ENCODE results near the gene UMODL1. TPM values are rescaled to one million over a fixed set of nuclear protein-coding genes. Genes with fewer than 3 reads are reported as not detected.

The UMODL1 gene
- total RNA-seq, 1 experiment from 2014 or later: not detected

- no peak overlapping the region for H2BK20ac ChIP-seq (ENCODE audit: low read depth, low read length, poor library complexity, severe bottlenecking)
- peaks cover 10 to 14% of the 10 kb centered on the region in 2 experiments for H3K4me1 Mint-ChIP-seq
These were observed 27.2 kb upstream of the UMODL1 start for GRCh38 chr21:42043961-42044360.

More at GRCh38 chr21:42043961-42044360, 27.2 kb upstream of the UMODL1 start:
- no CpG with 5 or more reads among the region's 17 CpGs for WGBS (ENCODE audit: extremely low coverage, insufficient read length, low lambda C conversion rate)
- Histone ChIP-seq H2AFZ (ENCODE audit: low read length) (no peak overlapping the region), H3K18ac (ENCODE audit: insufficient read length, low read depth, low read length) (no peak overlapping the region), H4K91ac (ENCODE audit: insufficient read length, low read depth, low read length) (no peak overlapping the region), H3K56ac (ENCODE audit: insufficient read length, low read depth, low read length) (no peak overlapping the region), H3K79me2 (ENCODE audit: insufficient read depth, low read length) (no peaks in the 10 kb centered on the region), H3K23ac (ENCODE audit: insufficient read length, low read depth, low read length) (no peak overlapping the region), H3K4me1 (ENCODE audit: insufficient read depth, low read length) (no peaks in the 10 kb centered on the region), H3K9ac (ENCODE audit: extremely low read depth, insufficient read length, low read length) (no peak overlapping the region), H3K27me3 (ENCODE audit: insufficient read depth, low read length) (no peaks in the 10 kb centered on the region), H3K79me1 (ENCODE audit: insufficient read depth, low read depth, low read length, poor library complexity, severe bottlenecking) (no peaks in the 10 kb centered on the region), H2BK120ac (ENCODE audit: low read depth, low read length, poor library complexity, severe bottlenecking) (no peak overlapping the region), H3K23me2 (ENCODE audit: insufficient read length, low read depth, low read length, poor library complexity, severe bottlenecking) (no peaks in the 10 kb centered on the region), H3T11ph (ENCODE audit: low read length) (no peak overlapping the region), H4K20me1 (ENCODE audit: control insufficient read depth, insufficient read depth, insufficient read length) (no peaks in the 10 kb centered on the region), H2BK5ac (ENCODE audit: insufficient read length, low read length) (no peak overlapping the region), H2BK15ac (ENCODE audit: low read depth, low read length) (no peak overlapping the region), H3K27ac (ENCODE audit: insufficient read length, low read depth, low read length) (no peak overlapping the region), H2BK12ac (ENCODE audit: insufficient read length, low read depth, low read length) (no peak overlapping the region), H3K4me2 (ENCODE audit: insufficient read depth, insufficient read length, low read length) (no peak overlapping the region), H3K14ac (ENCODE audit: insufficient read depth, low read length) (no peak overlapping the region), H4K8ac (replicated peaks; ENCODE audit: insufficient read length, low read depth, low read length) (no peak overlapping the region), H3K9me3 (ENCODE audit: control insufficient read depth, low read depth, low read length) (no peaks in the 10 kb centered on the region), H4K5ac (ENCODE audit: insufficient read length, low read depth, low read length) (no peak overlapping the region), H2AK5ac (ENCODE audit: insufficient read length, low read length) (no peak overlapping the region), H3K4ac (ENCODE audit: low read depth, low read length) (no peak overlapping the region)
- no peak overlapping the region for H3K4me3 Mint-ChIP-seq
- no peak for DNase-seq
- H3K27me3 Mint-ChIP-seq (ENCODE audit: low read depth): peaks cover 6% of the 10 kb centered on the region; the same call in 1 of the 2 replicates
- no peaks in the 10 kb centered on the region for H3K36me3 Mint-ChIP-seq (ENCODE audit: insufficient read depth in 1 of 3, low read depth in 3 of 3)
- H3K27ac Mint-ChIP-seq: no peak overlapping the region
- TF ChIP-seq, protein P1, sequence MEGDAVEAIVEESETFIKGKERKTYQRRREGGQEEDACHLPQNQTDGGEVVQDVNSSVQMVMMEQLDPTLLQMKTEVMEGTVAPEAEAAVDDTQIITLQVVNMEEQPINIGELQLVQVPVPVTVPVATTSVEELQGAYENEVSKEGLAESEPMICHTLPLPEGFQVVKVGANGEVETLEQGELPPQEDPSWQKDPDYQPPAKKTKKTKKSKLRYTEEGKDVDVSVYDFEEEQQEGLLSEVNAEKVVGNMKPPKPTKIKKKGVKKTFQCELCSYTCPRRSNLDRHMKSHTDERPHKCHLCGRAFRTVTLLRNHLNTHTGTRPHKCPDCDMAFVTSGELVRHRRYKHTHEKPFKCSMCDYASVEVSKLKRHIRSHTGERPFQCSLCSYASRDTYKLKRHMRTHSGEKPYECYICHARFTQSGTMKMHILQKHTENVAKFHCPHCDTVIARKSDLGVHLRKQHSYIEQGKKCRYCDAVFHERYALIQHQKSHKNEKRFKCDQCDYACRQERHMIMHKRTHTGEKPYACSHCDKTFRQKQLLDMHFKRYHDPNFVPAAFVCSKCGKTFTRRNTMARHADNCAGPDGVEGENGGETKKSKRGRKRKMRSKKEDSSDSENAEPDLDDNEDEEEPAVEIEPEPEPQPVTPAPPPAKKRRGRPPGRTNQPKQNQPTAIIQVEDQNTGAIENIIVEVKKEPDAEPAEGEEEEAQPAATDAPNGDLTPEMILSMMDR (conservative IDR thresholded peaks at IDR 0.05): no peak
- H3K9me3 Mint-ChIP-seq: no peaks in the 10 kb centered on the region
